T-helper 1 cell treated with Interleukin-12 subunit alpha and Interleukin-12 subunit beta and Interleukin-4 antibody, amounts not matched to agents 30 ng/mL and 1 ng/mL, for 36 hours (primary cell): Measurements from ENCODE around the gene SLIT3. TPM values are rescaled to one million over a fixed set of nuclear protein-coding genes. Genes with fewer than 3 reads are reported as not detected.

Source experiments
- intact Hi-C: fragments of 100-400 bp; cut with micrococcal nuclease; formaldehyde crosslinking; loops from one replicate; pipeline ENCODE4 v1.15.1; 2024
- total RNA-seq: library from RNA; stranded (reverse); gene quantifications from 2 replicates; pipeline ENCODE4 v1.2.3, GENCODE V29; 2022

SLIT3 gene
- total RNA-seq, 1 donor from 2014 or later = not detected

DNA sequence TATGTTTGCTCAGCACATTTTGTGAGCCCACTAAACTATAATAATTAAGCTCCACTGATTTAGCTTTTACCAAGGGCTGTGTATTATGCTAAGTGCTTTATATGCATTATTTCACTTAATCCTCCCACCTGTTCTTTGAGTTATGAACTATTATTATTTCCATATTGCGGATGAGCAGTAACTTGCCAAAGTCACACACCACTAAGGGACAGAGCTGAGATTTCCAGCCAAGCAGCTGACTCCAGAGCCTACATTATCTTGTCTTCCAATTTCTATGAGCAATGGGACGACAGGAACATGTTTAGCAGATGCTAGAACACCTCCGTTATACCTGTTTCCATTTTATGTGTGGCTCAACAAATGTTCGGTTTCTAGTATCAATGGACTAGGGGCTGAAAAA is 484.3 kb downstream of the SLIT3 start:
- intact Hi-C loops = no loop called here

GRCh38 chr5:168813184-168813968 is 487.6 kb downstream of the SLIT3 start:
- intact Hi-C loops = no loop called here

GRCh38 chr5:168810641-168811040 is 490.3 kb downstream of the SLIT3 start:
- intact Hi-C loops = no loop called here

- intact Hi-C loops = no loop called here
Measured at GRCh38 chr5:168809218-168809617, 491.7 kb downstream of the SLIT3 start.

DNA sequence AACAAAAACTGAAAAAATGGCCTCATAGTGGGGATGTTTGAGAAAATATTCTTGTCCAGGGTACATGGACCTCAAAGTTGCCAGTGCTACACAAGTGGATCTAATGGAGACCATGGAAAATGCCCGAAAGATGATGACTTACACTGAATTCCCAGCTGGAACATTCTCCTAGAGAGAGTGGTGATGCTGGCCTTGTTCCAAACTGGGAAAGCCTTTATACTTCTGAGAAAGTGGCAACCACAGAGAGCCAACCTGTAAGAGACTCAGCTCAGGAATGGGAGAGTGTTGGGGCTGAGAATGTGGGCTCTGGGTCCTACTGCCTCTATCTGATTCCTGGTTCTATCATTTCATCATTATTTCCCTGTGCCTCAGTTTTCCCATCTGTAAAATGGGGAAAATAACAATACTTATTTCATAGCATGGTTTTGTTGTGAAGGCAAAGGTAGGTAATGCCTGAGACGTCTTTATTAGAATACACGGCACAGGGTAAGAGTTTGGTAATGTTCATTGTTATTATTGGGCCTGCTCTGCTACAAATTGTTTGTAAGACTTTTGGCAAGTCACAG is 492.8 kb downstream of the SLIT3 start:
- intact Hi-C loops = no loop called here

GRCh38 chr5:168807287-168807686 is 493.7 kb downstream of the SLIT3 start:
- intact Hi-C loops = no loop called here

DNA sequence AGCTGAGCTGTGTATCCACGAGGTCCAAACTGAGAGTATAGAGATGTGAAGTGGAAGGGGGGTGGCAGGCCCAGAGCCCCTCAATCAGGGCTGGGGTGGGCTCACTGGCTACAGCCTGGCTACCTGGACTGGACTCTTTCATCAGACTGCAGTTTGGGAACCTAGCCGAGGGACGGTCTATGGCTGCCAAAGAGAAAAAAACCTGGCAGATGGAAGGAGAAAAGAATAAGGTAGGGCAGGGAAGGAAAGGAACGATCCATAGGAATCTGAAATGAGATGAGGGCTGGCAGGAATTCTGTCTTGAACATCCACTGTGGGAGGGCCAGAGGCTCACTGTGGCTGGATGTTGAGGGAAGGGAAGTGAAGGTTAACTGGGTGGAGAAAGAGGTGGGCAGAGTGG is 497.4 kb downstream of the SLIT3 start:
- intact Hi-C loops = no loop called here

DNA sequence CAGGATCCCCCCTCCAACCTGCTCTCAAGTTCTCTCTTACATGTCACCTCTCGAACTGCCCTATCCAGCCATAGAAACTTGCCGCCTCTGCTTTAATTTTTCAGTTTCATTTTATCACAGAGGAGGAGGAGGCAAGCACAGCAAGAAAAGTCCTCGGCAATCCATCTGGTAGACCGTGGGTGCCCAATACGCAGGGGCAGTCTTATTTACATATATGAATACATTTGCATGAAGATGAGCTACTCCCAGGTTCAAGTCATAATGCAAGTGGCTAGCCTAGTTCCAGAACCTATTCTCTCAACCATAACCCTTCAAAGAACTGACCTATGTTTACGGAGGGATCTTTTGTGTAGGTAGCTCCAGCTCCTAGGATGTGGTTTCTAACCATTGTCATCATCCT is 498.6 kb downstream of the SLIT3 start:
- intact Hi-C loops = no loop called here

DNA sequence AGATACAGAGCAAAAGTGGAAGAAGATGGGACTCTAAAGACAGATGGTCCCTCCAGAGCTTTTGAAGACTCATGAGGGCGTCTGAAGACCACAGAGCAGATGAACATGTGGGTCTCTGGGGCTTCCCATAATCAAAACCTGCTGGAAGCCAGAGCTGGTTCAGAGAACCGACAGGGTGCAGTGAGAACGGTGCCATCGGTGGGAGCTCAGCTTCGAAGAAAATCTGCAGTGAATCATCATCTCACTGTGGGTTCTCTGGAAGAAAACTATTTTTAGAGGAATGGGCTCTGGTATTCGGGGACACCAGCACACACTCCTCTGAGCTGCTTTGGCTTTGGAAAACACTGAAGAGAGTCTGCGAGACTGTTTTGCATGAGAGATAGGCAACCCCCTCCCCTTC is 499.4 kb downstream of the SLIT3 start:
- intact Hi-C loops = no loop called here

GRCh38 chr5:168800701-168801100 is 500.2 kb downstream of the SLIT3 start:
- intact Hi-C loops = no loop called here

- intact Hi-C loops = no loop called here
Measured at GRCh38 chr5:168798065-168799023, 502.6 kb downstream of the SLIT3 start.

DNA sequence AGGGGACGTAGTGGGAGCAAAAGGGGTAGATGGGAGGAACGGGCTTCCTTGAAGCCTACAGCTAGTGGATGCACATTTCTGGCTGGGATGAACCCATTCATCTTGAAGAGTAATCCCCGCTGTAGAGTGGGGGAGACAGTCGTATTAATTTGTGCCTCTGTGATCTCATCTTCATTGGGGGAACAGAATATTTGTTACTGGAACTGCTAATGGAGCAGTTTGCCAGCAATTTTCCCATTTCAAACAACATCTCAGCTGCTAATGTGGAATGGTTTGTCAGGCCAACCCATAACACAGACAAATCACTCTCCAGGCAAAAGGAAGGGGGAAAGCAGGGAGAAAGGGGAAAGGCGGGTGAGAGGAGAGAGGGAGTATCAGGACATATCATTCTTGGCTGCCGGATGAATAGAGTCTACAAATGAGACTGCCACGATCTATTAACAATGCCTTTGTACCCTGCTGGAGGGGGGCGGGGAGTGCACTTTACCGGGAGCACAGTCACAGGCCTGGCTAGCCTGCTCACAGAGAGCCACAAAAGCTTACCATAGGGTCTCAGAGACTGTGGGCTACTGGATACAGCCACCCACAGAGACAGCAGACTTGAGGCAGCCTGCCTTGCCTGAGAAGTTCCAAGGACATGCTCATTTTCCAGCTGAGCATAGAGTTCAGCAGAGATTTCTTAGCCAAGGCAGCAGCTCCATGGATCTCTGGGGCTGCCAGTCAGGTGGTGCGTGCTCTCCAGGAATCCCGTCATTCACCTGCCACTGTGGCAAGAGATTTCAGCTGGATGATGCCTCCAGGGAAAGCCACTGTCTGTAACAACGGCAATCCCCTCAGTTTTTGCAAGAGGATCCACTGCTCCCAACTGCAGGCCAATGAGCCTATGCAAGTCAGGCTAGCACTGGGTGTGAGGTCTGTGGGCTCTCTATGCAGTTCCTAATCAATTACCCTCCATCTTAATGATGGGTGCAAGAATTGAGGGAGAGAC is 504.1 kb downstream of the SLIT3 start:
- intact Hi-C loops = no loop called here

DNA sequence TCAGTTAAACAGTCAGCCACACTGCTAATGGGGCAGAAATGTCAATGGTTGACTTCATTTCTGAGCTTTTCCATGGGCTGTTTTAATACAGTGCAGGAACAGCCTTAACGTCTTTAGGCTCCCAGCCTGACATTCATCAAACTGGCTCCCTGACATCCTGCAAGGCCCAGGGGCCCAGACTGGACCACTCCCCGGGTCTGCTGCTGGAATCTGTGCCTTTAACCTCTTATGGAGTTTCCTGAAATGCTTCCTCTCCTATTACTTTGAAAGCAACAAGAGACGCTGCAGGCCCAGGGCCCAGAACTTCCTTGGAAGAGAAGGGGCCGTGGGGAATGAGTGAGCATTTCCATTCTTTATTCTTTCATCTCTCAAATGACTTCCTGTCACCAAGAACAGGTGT is 504.9 kb downstream of the SLIT3 start:
- intact Hi-C loops = no loop called here

- intact Hi-C loops = no loop called here
Measured at GRCh38 chr5:168793841-168794837, 506.8 kb downstream of the SLIT3 start.

DNA sequence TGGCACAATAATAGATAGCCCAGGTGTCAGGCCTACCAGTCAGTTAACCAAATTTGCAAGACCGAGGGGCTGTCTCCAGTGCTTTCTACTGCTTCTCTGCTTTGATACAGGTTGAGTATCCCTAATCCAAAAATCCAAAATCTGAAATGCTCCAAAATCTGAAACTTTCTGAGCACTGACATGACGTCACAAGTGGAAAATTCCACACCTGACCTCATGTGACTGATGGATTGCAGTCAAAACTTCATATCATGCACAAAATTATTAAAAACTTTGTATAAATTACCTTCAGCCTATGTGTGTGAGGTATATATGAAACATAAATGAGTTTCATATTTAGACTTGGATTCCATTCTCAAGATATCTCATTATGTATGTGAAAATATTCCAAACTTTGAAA is 508.3 kb downstream of the SLIT3 start:
- intact Hi-C loops = no loop called here

DNA sequence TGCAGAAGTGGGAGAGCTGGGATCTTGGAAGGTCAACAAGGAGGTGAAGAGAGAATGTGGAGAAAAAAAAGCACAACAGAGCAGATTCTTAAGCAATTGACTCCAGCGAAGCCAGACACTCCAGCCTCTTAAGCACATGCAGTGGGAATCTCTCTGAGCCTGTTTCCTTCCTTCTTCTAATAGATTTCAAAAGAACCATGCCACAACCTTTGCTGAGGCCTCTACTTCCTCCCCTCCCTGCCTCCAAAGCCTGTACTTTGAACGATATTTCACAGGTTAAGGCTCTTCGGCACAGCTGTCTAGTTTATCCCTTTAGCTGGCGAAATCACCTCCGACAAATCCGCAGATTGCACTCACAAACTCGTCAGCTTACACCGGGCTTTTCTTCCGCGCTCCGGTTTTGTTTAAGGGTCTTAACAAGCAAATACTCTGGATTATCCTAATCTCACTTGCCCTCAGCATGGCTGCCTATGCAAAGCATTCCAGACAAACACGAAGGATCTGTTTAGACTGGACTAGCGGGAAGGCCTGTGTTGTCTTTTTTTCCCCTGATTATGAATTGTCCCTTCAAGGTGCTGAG is 510.2 kb downstream of the SLIT3 start:
- intact Hi-C loops = no loop called here

DNA sequence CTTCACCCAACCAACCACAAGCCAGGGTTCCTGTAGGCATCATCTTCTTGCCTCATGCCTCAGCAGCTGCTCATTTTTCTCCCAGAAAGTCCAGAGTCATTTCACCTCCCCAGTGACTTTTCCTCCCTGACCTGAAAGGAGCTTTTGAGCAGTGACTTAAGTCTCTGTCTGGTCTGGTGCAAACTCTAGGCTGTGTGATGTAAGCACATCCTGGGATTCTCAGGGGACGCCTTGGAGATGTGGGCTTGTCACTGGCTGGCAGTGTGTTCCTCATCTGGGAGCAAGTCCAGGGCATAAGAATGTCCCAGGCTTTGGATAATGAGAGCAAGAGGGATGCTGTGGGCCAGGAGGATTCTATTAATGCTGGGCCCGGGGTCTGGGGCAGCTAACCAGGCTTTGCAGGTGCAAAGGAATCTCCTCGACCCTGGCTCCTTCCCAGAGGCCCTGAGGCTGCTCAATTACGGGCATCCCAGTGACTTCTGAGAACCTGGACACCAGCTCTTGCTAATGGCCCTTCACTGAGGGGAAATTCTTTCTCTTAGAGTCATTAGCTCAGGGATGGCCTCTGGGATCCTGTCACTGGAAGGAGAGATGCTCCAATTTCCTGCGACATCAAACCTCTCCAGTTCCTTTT is 510.8 kb downstream of the SLIT3 start:
- intact Hi-C loops = no loop called here

- intact Hi-C loops = no loop called here
Measured at GRCh38 chr5:168788786-168789185, 512.2 kb downstream of the SLIT3 start.

DNA sequence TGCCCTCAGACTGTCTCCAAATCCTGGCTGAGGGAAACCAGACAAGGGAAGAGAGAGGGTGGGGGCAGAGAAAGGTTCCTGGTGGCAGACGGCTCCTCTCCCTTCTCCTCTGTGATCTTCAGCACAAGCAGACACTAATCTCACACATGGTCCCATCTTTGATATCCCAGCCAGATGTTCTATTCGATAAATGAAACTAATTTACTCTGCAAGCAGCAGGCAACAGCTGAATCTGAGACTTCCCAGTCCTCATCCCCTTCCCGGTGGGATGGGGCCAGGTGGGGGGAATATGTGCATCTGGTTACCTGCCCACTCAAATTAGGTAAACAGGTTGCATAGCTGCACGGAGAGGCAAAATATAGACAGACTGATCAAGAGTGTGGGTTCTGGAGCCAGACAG is 512.8 kb downstream of the SLIT3 start:
- intact Hi-C loops = no loop called here
